H1 (cell line): Measurements from ENCODE around the gene SRGAP3. TPM values are rescaled to one million over a fixed set of nuclear protein-coding genes. Genes with fewer than 3 reads are reported as not detected.

Experiments
- CTCF ChIA-PET: fragments of 300-600 bp; sonication (Branson Sonifier 250); formaldehyde crosslinking; loops from one replicate; lab custom pipeline; 2021; ENCODE audit not compliant: partially characterized antibody; lab: Charles Lee
- POLR2A ChIA-PET: fragments of 300-600 bp; sonication (Branson Sonifier 250); formaldehyde crosslinking; loops from one replicate; lab custom pipeline; 2021; ENCODE audit warnings: inconsistent platforms; ENCODE audit not compliant: partially characterized antibody; lab: Charles Lee
- DNase-seq, 2 experiments: peaks; one replicate each; pipeline versions ENCODE4 v3.0.0 to v3.0.0-alpha.2; 2010 to 2022; ENCODE audit warnings: low spot score in 2 of 2, low read depth in 1 of 2, mixed read lengths in 1 of 2
- FAIRE-seq: peaks from 2 replicates; lab custom pipeline; 2011; peaks lifted over from hg19 to GRCh38; lab: Jason Lieb, UNC
- H2AFZ ChIP-seq: 2 replicates; pipeline ENCODE4 v1.8.1; 2012; ENCODE audit warnings: low read length, inconsistent platforms
- H2AK5ac ChIP-seq: 2 replicates; pipeline ENCODE4 v1.6.1; 2013; ENCODE audit warnings: low read depth, low read length
- H2BK120ac ChIP-seq: replicated peaks from 2 replicates; pipeline ENCODE3; 2013; ENCODE audit warnings: low read depth, low read length, inconsistent platforms
- H2BK12ac ChIP-seq: 2 replicates; pipeline ENCODE4 v1.6.1; 2013; ENCODE audit warnings: low read depth, low read length
- H2BK15ac ChIP-seq: 2 replicates; pipeline ENCODE4 v1.6.1; 2013; ENCODE audit warnings: low read length
- H2BK20ac ChIP-seq: 2 replicates; pipeline ENCODE4 v1.6.1; 2013; ENCODE audit warnings: low read length
- H2BK5ac ChIP-seq: 2 replicates; pipeline ENCODE4 v1.6.1; 2013; ENCODE audit warnings: low read depth, low read length
- H3K14ac ChIP-seq: 2 replicates; pipeline ENCODE4 v1.6.1; 2013; ENCODE audit warnings: inconsistent platforms; ENCODE audit not compliant: insufficient read length
- H3K18ac ChIP-seq: 2 replicates; pipeline ENCODE4 v1.6.1; 2013; ENCODE audit warnings: low read length; ENCODE audit errors: extremely low read depth
- H3K23ac ChIP-seq: 2 replicates; pipeline ENCODE4 v1.6.1; 2013; ENCODE audit warnings: inconsistent platforms; ENCODE audit not compliant: insufficient read length
- H3K23me2 ChIP-seq: 2 replicates; pipeline ENCODE4 v1.6.1; 2013; ENCODE audit warnings: low read depth, low read length
- H3K27ac ChIP-seq: 2 replicates; pipeline ENCODE4 v1.6.1; 2011; ENCODE audit warnings: low read depth, low read length, inconsistent platforms
- H3K27me3 ChIP-seq, 4 experiments: replicated peaks in 1 of 4; 1 replicate in 1 of 4; 2 replicates in 3 of 4; pipeline versions ENCODE4 v1.6.1 to v1.8.1; 2011 to 2013; ENCODE audit warnings: low read length in 3 of 4, mild to moderate bottlenecking in 3 of 4, inconsistent platforms in 2 of 4, mixed read lengths in 2 of 4, moderate library complexity in 1 of 4; ENCODE audit not compliant: control insufficient read depth in 3 of 4, insufficient read depth in 3 of 4; ENCODE audit errors: extremely low read depth in 1 of 4
- H3K36me3 ChIP-seq, 4 experiments: 2 replicates each; pipeline versions ENCODE4 v1.6.1 to v1.8.1; 2011 to 2013; ENCODE audit warnings: mild to moderate bottlenecking in 4 of 4, low read length in 3 of 4, moderate library complexity in 2 of 4, control low read depth in 1 of 4, inconsistent platforms in 1 of 4; ENCODE audit not compliant: insufficient read depth in 4 of 4, control insufficient read depth in 2 of 4
- H3K4ac ChIP-seq: replicated peaks from 2 replicates; pipeline ENCODE3; 2013; ENCODE audit warnings: low read length, low read depth, mixed read lengths, inconsistent platforms; ENCODE audit not compliant: insufficient read length
- H3K4me1 ChIP-seq, 4 experiments: replicated peaks in 1 of 4; 1 replicate in 1 of 4; 2 replicates in 3 of 4; pipeline versions ENCODE4 v1.6.1 to v1.8.1; 2011 to 2013; ENCODE audit warnings: low read length in 3 of 4, inconsistent platforms in 2 of 4, mixed read lengths in 1 of 4; ENCODE audit not compliant: insufficient read depth in 4 of 4, control insufficient read depth in 3 of 4
- H3K4me2 ChIP-seq, 2 experiments: 2 replicates each; pipeline versions ENCODE4 v1.6.1 to v1.8.1; 2011 to 2013; ENCODE audit warnings: low read depth in 2 of 2, low read length in 2 of 2, control low read depth in 1 of 2, inconsistent platforms in 1 of 2, mild to moderate bottlenecking in 1 of 2; ENCODE audit not compliant: insufficient read depth in 1 of 2
- H3K4me3 ChIP-seq, 4 experiments: fragments of 200-600, 300-600 bp in 1 of 4; sonication (generic), shearing (Covaris generic), sonication (Bioruptor Twin) in 1 of 4; 2 replicates each; pipeline versions ENCODE4 v1.5.1 to v1.8.1; 2011 to 2016; ENCODE audit warnings: low read length in 4 of 4, low read depth in 3 of 4, control low read depth in 2 of 4, inconsistent platforms in 2 of 4, mild to moderate bottlenecking in 2 of 4, mixed read lengths in 1 of 4, moderate library complexity in 1 of 4; ENCODE audit not compliant: insufficient read depth in 2 of 4; ENCODE audit errors: extremely low read depth in 1 of 4
- H3K56ac ChIP-seq: replicated peaks from 2 replicates; pipeline ENCODE3; 2013; ENCODE audit warnings: low read depth, mild to moderate bottlenecking, mixed read lengths, low read length, inconsistent platforms; ENCODE audit not compliant: insufficient read length
- H3K79me1 ChIP-seq: 2 replicates; pipeline ENCODE4 v1.6.1; 2013; ENCODE audit warnings: low read depth, low read length, control low read depth
- H3K79me2 ChIP-seq, 2 experiments: 2 replicates each; pipeline versions ENCODE4 v1.6.1 to v1.8.1; 2012 to 2013; ENCODE audit warnings: low read length in 2 of 2, mild to moderate bottlenecking in 2 of 2, inconsistent platforms in 1 of 2; ENCODE audit not compliant: insufficient read depth in 2 of 2, control insufficient read depth in 1 of 2
- H3K9ac ChIP-seq, 4 experiments: replicated peaks in 1 of 4; 1 replicate in 1 of 4; 2 replicates in 3 of 4; pipeline versions ENCODE4 v1.6.1 to v1.8.1; 2011 to 2013; ENCODE audit warnings: low read depth in 3 of 4, low read length in 3 of 4, control low read depth in 2 of 4, mild to moderate bottlenecking in 2 of 4, moderate library complexity in 2 of 4, inconsistent platforms in 1 of 4; ENCODE audit errors: extremely low read depth in 1 of 4
- H3K9me3 ChIP-seq, 2 experiments: 2 replicates each; pipeline versions ENCODE4 v1.6.1 to v1.8.1; 2012 to 2013; ENCODE audit warnings: mild to moderate bottlenecking in 2 of 2, moderate library complexity in 2 of 2, control low read depth in 1 of 2, inconsistent platforms in 1 of 2, low read depth in 1 of 2, low read length in 1 of 2, mixed read lengths in 1 of 2; ENCODE audit not compliant: insufficient read depth in 2 of 2
- H4K20me1 ChIP-seq, 2 experiments: replicated peaks in 1 of 2; 2 replicates each; pipeline versions ENCODE3 to v1.8.1; 2011 to 2013; ENCODE audit warnings: inconsistent platforms in 2 of 2, low read length in 2 of 2, mild to moderate bottlenecking in 1 of 2; ENCODE audit not compliant: insufficient read depth in 2 of 2, control insufficient read depth in 1 of 2
- H4K5ac ChIP-seq: 2 replicates; pipeline ENCODE4 v1.6.1; 2013; ENCODE audit warnings: low read length, low read depth, mixed read lengths, inconsistent platforms; ENCODE audit not compliant: insufficient read length
- H4K8ac ChIP-seq: 2 replicates; pipeline ENCODE4 v1.8.0; 2013; ENCODE audit warnings: mild to moderate bottlenecking, moderate library complexity, low read length, inconsistent platforms; ENCODE audit not compliant: insufficient read depth; ENCODE audit errors: extremely low read depth
- H4K91ac ChIP-seq: replicated peaks from 2 replicates; pipeline ENCODE3; 2013; ENCODE audit warnings: low read length, mixed read lengths, inconsistent platforms; ENCODE audit not compliant: insufficient read length
- BCL11A ChIP-seq, 2 experiments: IDR thresholded peaks; one replicate each; pipeline ENCODE4 v1.6.1; 2011; ENCODE audit warnings: low read depth in 2 of 2, low read length in 2 of 2, mild to moderate bottlenecking in 2 of 2
- CBX8 ChIP-seq: fragments of 300-800, 300-1000 bp; sonication (generic); IDR thresholded peaks from 2 replicates; pipeline ENCODE4 v1.7.1; 2016; ENCODE audit warnings: low read depth, low read length, borderline replicate concordance
- CEBPB ChIP-seq: IDR thresholded peaks from 2 replicates; pipeline ENCODE4 v1.6.1; 2012; ENCODE audit warnings: low read depth, low read length
- CHD2 ChIP-seq: IDR thresholded peaks from 2 replicates; pipeline ENCODE4 v1.6.1; 2012; ENCODE audit warnings: low read length, improper control_type of control experiment
- CTBP2 ChIP-seq: IDR thresholded peaks from 2 replicates; pipeline ENCODE4 v1.7.0; 2011; ENCODE audit warnings: borderline replicate concordance, mild to moderate bottlenecking, moderate library complexity, mixed read lengths, low read length; ENCODE audit not compliant: insufficient read depth, insufficient read length
- EZH2 ChIP-seq: fragments of 200-600 bp; sonication (generic); IDR thresholded peaks from 2 replicates; pipeline ENCODE4 v1.7.1; 2012; ENCODE audit warnings: low read depth, mild to moderate bottlenecking, moderate library complexity, low read length, inconsistent platforms; ENCODE audit not compliant: severe bottlenecking
- GTF2F1 ChIP-seq: IDR thresholded peaks from 2 replicates; pipeline ENCODE4 v1.6.1; 2012; ENCODE audit warnings: low read depth, low read length, improper control_type of control experiment, borderline replicate concordance
- SIX5 ChIP-seq: IDR thresholded peaks from 2 replicates; pipeline ENCODE4 v1.6.1; 2011; ENCODE audit warnings: mild to moderate bottlenecking, low read depth, low read length
- SP1 ChIP-seq: IDR thresholded peaks from 2 replicates; pipeline ENCODE4 v1.6.1; 2011; ENCODE audit warnings: low read depth, low read length
- WGBS, 2 experiments: shearing (Covaris generic) in 1 of 2; methylation state at CpG; one replicate each; pipeline versions ENCODE4 v1.1.6 to v1.1.7; 2013 to 2015; ENCODE audit warnings: low lambda C conversion rate in 2 of 2, mixed read lengths in 2 of 2, inconsistent platforms in 1 of 2, low coverage in 1 of 2, missing lambda C conversion rate in 1 of 2; ENCODE audit not compliant: insufficient replicate concordance in 2 of 2, insufficient coverage in 1 of 2, insufficient read length in 1 of 2; ENCODE audit errors: extremely low coverage in 1 of 2, missing lambda C conversion rate in 1 of 2; 5-methylcytosine and 5-hydroxymethylcytosine counted together
- polyA plus RNA-seq, 7 experiments: library from polyadenylated mRNA; depleted of rRNA in 3 of 7; stranded (reverse) in 5 of 7; unstranded in 2 of 7; fragments of >200 nt in 5 of 7; fragments of 200-250 nt in 2 of 7; gene quantifications; 1 replicate in 5 of 7; 2 replicates in 1 of 7; 4 replicates in 1 of 7; pipeline versions ENCODE4 v1.2.1 to v1.2.3, GENCODE V29; 2011 to 2013; ENCODE audit warnings: missing spikeins in 2 of 7, mixed read lengths in 2 of 7
- total RNA-seq: library from RNA; stranded (reverse); fragmentation: NEBNext Ultra II Directional; extraction: Animal tissue kit (Norgen Biotek cat#: 25700); gene quantifications from 2 replicates; pipeline ENCODE4 v1.2.1, GENCODE V29; 2021

SRGAP3 gene
- total and polyA plus RNA-seq, 2 of the 8 experiments (the other 6 are each of a cell fraction or from before 2014, with no cell fraction given) = 5.8 to 11.4 TPM

GRCh38 chr3:9175421-9175820 is 74.0 kb downstream of the SRGAP3 start:
- H4K20me1 ChIP-seq = no peaks in the 10 kb centered on the region
- H2AK5ac ChIP-seq = no peak overlapping the region
- H3K4me1 ChIP-seq = no peaks in the 10 kb centered on the region; a peak in 1 of 7 replicates
- no peak overlapping the region for H2BK15ac ChIP-seq
- H3K4ac ChIP-seq = no peak overlapping the region
- H2BK12ac ChIP-seq = no peak overlapping the region
- H4K8ac ChIP-seq = no peak overlapping the region
- no peaks in the 10 kb centered on the region for H3K79me1 ChIP-seq
- no peak overlapping the region for H3K56ac ChIP-seq
- 89% methylated on average over 5 of the region's 5 CpGs; no CpG with 5 or more reads in 1 of the 2 experiments for WGBS, 2 experiments
- no peak for FAIRE-seq
- no peak overlapping the region for H3K18ac ChIP-seq
- TF ChIP-seq BCL11A (IDR thresholded peaks at IDR 0.05; ENCODE audit: low read depth in 2 of 2, low read length in 2 of 2) = no peak
- TF ChIP-seq SIX5 = no peak
- TF ChIP-seq GTF2F1 = no peak
- TF ChIP-seq CTBP2 = no peak
- TF ChIP-seq SP1 = no peak
- TF ChIP-seq CBX8 = no peak
- TF ChIP-seq CHD2 = no peak
- TF ChIP-seq EZH2 = no peak
- TF ChIP-seq CEBPB = no peak
- TF ChIP-seq, all 59 proteins: peak for 0
- Histone ChIP-seq H2BK20ac (no peak overlapping the region), H3K23me2 (no peaks in the 10 kb centered on the region), H3K9ac (no peak overlapping the region), H3K27me3 (no peaks in the 10 kb centered on the region), H3K36me3 (no peaks in the 10 kb centered on the region), H3K9me3 (no peaks in the 10 kb centered on the region), H4K91ac (no peak overlapping the region), H3K79me2 (no peaks in the 10 kb centered on the region), H2BK5ac (no peak overlapping the region), H3K23ac (no peak overlapping the region), H3K27ac (no peak overlapping the region), H3K4me3 (no peak overlapping the region), H3K14ac (no peak overlapping the region), H3K4me2 (no peak overlapping the region), H4K5ac (no peak overlapping the region), H2BK120ac (no peak overlapping the region), H2AFZ (no peak overlapping the region)
- DNase-seq = no peak
- POLR2A ChIA-PET = no interaction called here
- CTCF ChIA-PET = interaction anchor here (1.0 to 1.9 kb wide), 6 partner anchors 9 to 188 kb away, joined by 3 to 5 read pairs (median 4); no protein-coding TSS in a partner anchor
